Measurements from ENCODE around the gene CYLD. TPM values are rescaled to one million over a fixed set of nuclear protein-coding genes. Genes with fewer than 3 reads are reported as not detected.

Gene CYLD
- total and polyA plus RNA-seq, 2 donors (not counting 3 experiments of a cell fraction or from before 2014, with no cell fraction given), result 7.4 to 21.5 TPM

- Histone ChIP-seq H3K4me3 (replicated peaks in 1 of 3; ENCODE audit: insufficient read depth in 1 of 3, low read depth in 1 of 3, low read length in 3 of 3) (no peak overlapping the region), H3K9ac (replicated peaks; ENCODE audit: extremely low read depth, insufficient read depth, low read length) (no peak overlapping the region), H3K9me3 (replicated peaks; ENCODE audit: control insufficient read depth, insufficient read depth, low read length) (no peaks in the 10 kb centered on the region), H3K27ac (ENCODE audit: insufficient read depth, low read depth, low read length) (no peak overlapping the region), H3K79me2 (ENCODE audit: control insufficient read depth, insufficient read depth, low read length) (peaks cover 4% of the 10 kb centered on the region), H3K36me3 (ENCODE audit: control insufficient read depth in 2 of 2, extremely low read depth in 1 of 2, insufficient read depth in 2 of 2, low read length in 2 of 2) (no peaks in the 10 kb centered on the region), H4K20me1 (replicated peaks; ENCODE audit: control insufficient read depth, extremely low read depth, insufficient read depth, low read length) (no peaks in the 10 kb centered on the region), H3K9me1 (replicated peaks; ENCODE audit: control insufficient read depth, extremely low read depth, insufficient read depth, low read length) (peaks cover 2% of the 10 kb centered on the region), H3K27me3 (ENCODE audit: control insufficient read depth in 2 of 2, insufficient read depth in 2 of 2, low read length in 2 of 2) (no peaks in the 10 kb centered on the region), H2AFZ (ENCODE audit: low read depth, low read length) (no peak overlapping the region), H3K4me1 (ENCODE audit: control insufficient read depth, extremely low read depth, insufficient read depth, low read length) (no peaks in the 10 kb centered on the region), H3K4me2 (ENCODE audit: insufficient read depth, low read length) (no peak overlapping the region)
- intact Hi-C loops (cut with micrococcal nuclease), result no loop called here
- no TSS peak for BruUV-seq (replicated peaks)
- FAIRE-seq, result no peak
- TF ChIP-seq FOS (IDR thresholded peaks at IDR 0.05; ENCODE audit: borderline replicate concordance, insufficient read depth, low read length) (no peak), MAX (IDR thresholded peaks at IDR 0.05; ENCODE audit: insufficient read depth, insufficient read length) (no peak), GATA2 (IDR thresholded peaks at IDR 0.05; ENCODE audit: insufficient read depth, insufficient read length, low read depth, low read length) (no peak), JUN (IDR thresholded peaks at IDR 0.05; ENCODE audit: borderline replicate concordance, insufficient read depth, insufficient read length, low read depth) (no peak), MYC (IDR thresholded peaks at IDR 0.05; ENCODE audit: low read depth, low read length) (no peak), CTCF (IDR thresholded peaks at IDR 0.05; ENCODE audit: extremely low read depth in 1 of 2, insufficient read depth in 1 of 2, low read depth in 1 of 2, low read length in 2 of 2) (no peak), EZH2 (IDR thresholded peaks at IDR 0.05; ENCODE audit: borderline replicate concordance, low read depth, low read length, severe bottlenecking) (no peak), POLR2AphosphoS5 (IDR thresholded peaks at IDR 0.05; ENCODE audit: insufficient read depth, low read depth, low read length) (no peak), POLR2A (IDR thresholded peaks at IDR 0.05; ENCODE audit: low read depth, low read length) (no peak)
- POLR2A ChIA-PET, result no interaction called here
- dilution Hi-C loops (cut with MboI; ENCODE audit: extremely low pct_ligation_motif_present, low sequenced_read_pairs), result no loop called here
- DNase-seq (ENCODE audit: low read depth, low spot score), result no peak
- CTCF ChIA-PET, result interaction anchor here (1.7 to 2.0 kb wide), 2 partner anchors 45 to 96 kb away, joined by 8 to 14 read pairs; no protein-coding TSS in a partner anchor
Observed at GRCh38 chr16:50761267-50761666, 19.4 kb downstream of the CYLD start.

Data from endothelial cell of umbilical vein (primary cell).